Dedifferentiated amniotic fluid mesenchymal stem cell (primary cell): ENCODE results near the gene TMEM98.
A peak's percentile ranks its signal among the peaks of the same experiment; 100 is the strongest.
"Not testable (repeated sequence)": the region's sequence is repeated elsewhere in the genome, so short reads cannot be mapped to it uniquely, and the experiment has no call there.

Experiments
- DNase-seq: peaks from one replicate; pipeline ENCODE4 v3.0.0-alpha.2; 2016; ENCODE audit errors: extremely low spot score

The TMEM98 gene

DNA sequence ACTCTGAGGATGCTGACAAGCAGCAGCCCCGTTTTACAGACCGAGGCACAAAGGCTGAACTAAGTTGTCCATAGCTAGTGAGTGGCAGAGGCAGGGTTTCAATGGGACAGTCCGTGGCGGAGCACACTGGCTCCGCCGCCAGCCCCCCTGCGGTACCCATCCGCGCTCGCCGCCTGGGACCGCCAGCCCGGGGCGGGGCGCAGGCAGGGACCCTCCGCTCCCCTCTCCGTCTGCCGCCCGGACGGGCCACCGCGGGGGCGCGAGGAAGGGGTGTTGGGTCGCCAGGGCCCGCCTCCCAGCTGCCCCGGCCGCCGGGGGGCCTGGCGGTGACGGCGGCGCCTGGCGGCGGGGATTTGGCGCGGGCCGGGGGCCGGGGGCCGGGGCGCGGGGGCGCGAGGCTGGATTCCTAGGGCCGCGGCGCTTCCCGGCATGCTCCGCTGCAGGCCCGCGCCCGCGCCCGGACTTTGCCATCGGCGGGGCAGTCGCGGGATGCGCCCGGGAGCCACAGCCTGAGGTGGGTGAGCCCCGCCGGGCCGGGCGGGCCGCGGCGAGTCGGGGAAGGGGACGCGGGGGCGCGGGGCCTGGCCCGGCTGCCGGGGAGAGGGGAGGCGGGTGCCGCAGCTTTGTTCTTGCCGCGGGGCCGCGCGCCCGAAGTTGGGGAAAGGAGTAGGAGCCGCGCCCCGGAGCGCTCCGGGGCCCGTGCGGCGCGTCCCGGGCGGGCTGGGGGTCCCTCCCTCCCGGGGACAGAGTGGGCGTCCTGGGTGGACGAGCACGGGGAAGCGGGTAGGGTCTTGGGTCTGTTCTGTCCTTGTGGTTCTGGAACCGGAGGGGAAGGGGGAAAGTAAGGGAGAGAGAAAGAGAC is at the start of gene TMEM98:
TMEM98 (plus strand) TSS at position 430 of the 862 bp plus-strand sequence. CDS start 3,376 bp downstream, outside the sequence.
- no peak for DNase-seq

DNA sequence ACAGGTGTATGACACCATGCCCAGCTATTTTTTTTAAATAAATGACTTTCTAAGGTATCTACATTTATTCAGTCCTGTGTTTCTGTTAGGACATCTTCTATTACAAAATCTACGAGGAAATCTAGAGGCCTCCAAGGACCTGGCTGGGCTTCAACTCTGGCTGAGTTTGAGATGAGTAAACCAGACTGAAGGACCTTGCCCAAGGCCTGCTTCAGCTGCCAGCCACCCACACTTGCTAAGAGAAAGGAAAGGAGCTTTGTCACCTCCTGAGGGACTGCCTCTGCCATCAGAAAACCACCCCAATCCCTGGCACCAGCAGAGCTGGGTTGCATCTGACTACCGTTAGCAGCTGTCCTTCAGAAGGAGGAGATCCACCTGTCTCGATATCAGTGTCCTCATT is 49.7 kb upstream of the TMEM98 start:
- DNase-seq = no peak

- DNase-seq = no peak
Observed at GRCh38 chr17:32879134-32879533, 48.8 kb upstream of the TMEM98 start.

GRCh38 chr17:32880671-32881453 is 47.1 kb upstream of the TMEM98 start:
- no peak for DNase-seq

DNA sequence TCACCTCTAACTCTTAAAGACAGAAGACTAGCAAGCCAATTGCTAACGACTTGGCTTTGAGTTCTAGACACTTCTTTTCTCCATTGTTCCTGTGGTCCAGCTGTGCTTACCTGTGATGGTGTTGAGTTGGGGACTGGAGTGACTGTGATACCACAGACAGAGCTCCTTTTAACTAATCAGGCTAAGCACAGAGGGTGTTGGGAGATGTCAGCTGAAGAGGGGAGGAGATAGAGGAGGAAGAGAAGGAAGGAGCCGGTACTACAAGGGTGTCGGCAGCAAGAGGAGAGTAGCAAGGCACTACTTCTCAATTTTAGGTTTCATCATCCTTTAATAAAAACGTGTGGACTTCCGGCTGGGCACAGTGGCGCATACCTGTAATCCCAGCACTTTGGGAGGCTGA is 45.9 kb upstream of the TMEM98 start:
- no peak for DNase-seq

DNA sequence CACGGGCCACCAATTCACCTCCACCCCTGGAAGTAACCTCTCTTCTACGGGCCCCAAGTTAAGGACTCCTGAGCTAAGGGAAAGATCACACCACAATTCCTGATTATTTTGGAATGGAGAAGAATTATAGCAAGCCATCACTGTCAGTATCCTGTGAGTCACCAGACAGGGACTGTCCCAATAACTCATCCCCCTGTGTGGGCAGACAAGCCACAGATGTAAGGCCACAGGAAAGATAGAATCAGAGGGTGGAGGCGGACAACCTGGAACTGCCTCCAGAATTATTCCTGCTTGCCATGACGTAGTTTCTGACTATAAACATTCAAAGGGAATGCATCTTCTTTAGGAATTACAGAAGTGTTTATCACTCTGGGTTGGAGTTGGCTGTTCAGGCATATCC is 45.2 kb upstream of the TMEM98 start:
- DNase-seq = no peak

GRCh38 chr17:32886951-32887350 is 41.0 kb upstream of the TMEM98 start:
- not testable (repeated sequence) for DNase-seq

GRCh38 chr17:32887410-32887809 is 40.5 kb upstream of the TMEM98 start:
- DNase-seq = not testable (repeated sequence)

- no peak for DNase-seq
Observed at GRCh38 chr17:32894245-32894644, 33.7 kb upstream of the TMEM98 start.

- no peak for DNase-seq
Observed at GRCh38 chr17:32896647-32897258, 31.2 kb upstream of the TMEM98 start.

DNA sequence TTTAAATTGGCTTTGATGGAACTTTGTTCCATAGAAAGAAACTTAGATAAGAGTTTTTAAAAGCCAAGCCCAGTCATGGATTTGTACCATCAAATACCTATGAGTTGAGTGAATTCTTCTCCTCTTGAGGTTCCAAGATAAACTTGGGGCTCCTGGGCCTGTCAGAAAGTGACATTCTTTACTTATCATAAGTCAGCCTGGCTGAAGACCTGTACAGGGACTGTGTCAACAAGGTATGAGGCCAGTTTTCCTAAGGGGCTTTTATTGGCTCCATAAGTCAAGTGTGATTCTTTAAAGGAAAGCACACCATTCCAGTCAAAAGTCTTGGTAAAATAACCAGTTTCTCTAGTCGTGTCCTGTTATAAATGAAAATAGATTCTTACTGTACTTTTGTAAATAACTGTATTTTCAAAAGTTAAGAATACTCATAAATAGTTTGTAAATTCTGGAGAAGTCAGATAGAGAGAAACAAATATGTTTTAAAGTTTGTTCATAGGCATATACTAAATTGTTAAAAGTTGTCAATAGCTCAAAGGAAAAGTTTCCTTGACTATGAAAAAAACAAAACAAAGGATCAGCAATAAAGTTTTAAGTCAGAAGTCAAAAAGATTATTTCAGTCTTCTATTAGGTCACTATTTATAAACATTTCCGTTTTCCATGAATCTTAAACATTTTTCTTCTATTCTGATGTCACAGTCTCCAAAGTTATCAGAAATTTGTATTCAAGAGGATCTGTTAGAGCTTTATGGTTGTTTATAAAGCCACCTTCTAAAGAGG is 28.5 kb upstream of the TMEM98 start:
- DNase-seq = no peak

DNA sequence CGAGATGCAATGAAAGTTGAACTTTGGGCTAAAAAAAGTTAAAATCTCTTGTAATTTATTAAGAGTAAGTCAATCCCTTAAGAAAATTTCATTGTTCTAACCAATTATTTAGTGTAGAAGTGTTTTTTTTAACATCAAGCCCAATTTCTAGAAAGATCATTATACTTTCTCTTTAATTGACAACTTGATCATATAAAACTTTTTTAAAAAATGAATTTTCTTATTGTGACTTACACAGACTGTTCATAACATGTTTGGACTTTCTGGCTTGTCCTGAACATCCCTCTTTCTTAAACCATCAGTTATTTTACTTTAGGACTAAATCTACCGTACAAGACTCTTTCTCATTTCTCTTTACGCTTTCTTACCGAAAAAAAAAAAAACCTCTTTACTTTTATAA is 26.2 kb upstream of the TMEM98 start:
- no peak for DNase-seq

GRCh38 chr17:32903774-32904673 is 23.9 kb upstream of the TMEM98 start:
- DNase-seq = no peak

DNA sequence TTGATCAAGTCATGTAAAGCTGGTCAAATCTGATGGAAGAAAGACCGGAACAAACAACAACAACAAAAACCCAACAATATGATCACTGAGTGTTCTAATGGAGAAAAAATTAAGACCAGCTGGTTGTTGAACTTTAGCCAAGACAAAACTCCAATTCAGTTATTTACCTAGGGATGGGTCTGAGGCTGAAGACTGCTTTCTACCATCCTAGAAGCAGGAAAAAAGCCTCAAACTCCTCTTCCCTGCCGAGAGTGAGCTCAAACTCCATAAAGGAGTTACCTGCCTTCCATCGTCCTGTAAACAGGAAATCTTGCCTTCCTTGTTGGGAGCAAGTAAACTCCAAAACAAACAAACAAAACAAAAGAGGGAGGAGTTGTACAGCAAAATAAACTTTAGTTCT is 23.1 kb upstream of the TMEM98 start:
- no peak for DNase-seq

DNA sequence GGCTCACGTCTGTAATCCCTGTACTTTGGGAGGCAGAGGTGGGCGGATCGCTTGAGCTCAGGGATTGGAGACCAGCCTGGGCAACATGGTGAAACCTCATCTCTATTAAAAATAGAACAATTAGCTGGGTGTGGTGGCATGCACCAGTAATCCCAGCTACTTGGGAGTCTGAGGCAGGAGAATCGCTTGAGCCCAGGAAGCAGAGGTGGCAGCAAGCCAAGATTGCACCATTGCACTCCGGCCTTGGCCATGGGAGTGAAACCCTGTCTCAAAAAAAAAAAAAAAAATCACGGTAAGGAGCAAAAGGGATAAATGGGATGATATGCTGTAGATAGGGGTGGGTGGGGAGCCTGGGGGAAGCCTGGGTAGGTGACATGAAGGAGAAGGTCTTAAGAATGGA is 20.4 kb upstream of the TMEM98 start:
- DNase-seq = no peak

GRCh38 chr17:32909787-32910369 is 18.1 kb upstream of the TMEM98 start:
- DNase-seq = peak; percentile 80

- no peak for DNase-seq
Observed at GRCh38 chr17:32910769-32911168, 17.2 kb upstream of the TMEM98 start.

- no peak for DNase-seq
Observed at GRCh38 chr17:32912218-32912897, 15.6 kb upstream of the TMEM98 start.

GRCh38 chr17:32913593-32913992 is 14.4 kb upstream of the TMEM98 start:
- DNase-seq = no peak

- DNase-seq = no peak
Observed at GRCh38 chr17:32914181-32914580, 13.8 kb upstream of the TMEM98 start.
